Measurements from ENCODE around the gene GRM4. TPM values are rescaled to one million over a fixed set of nuclear protein-coding genes. Genes with fewer than 3 reads are reported as not detected.

GRM4 gene
- total RNA-seq, 1 experiment from 2014 or later, result not detected

DNA sequence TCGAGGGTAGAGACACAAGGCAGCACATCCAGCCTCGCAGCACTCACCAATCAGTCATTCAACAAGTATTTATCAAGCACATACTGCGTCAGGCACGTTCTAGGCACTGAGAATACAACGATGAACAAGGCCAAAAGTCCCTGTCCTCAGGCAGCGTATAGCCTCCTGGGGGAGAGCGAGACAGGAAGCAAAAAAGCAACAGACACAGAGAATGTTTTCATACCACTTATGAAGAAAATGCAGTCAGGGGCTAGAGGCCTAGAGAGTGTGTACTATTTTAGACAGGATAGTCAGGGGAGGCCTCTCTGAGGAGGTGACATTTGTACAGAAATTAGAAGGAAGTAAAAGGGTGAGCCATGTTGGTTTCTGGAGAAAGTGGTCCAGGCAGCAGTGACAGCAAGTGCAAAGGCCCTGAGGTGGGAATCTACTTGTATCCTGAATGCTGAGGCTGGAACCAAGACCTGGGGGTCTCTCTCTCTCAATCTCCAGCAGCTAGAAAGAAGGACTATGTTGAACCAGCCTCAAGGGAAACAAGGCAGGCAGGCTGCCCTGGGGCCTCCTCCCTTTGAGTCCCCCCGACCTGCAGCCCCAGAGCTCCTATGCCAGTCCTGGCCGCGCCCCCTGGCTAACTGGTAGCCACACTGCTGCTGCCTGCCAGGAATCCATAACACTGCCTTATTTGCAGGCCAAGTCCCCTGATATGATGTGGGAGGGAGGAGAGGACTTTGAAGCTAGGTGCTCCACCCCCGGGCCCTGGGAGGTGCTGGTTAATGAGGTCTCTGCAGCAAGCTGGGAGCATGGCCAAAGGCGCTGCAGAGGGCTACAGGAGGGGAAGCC is 151.2 kb downstream of the GRM4 start:
- peaks cover 62% of the 10 kb centered on the region for H3K27me3 ChIP-seq (ENCODE audit: low read length)
- POLR2A ChIA-PET (ENCODE audit: unreplicated experiment), result no interaction called here
- TF ChIP-seq EZH2phosphoT487 (IDR thresholded peaks at IDR 0.05; ENCODE audit: borderline replicate concordance, low read length), result no peak
- TF ChIP-seq EZH2 (IDR thresholded peaks at IDR 0.05; ENCODE audit: low read length, unreplicated experiment), result no peak
- TF ChIP-seq, protein P1, sequence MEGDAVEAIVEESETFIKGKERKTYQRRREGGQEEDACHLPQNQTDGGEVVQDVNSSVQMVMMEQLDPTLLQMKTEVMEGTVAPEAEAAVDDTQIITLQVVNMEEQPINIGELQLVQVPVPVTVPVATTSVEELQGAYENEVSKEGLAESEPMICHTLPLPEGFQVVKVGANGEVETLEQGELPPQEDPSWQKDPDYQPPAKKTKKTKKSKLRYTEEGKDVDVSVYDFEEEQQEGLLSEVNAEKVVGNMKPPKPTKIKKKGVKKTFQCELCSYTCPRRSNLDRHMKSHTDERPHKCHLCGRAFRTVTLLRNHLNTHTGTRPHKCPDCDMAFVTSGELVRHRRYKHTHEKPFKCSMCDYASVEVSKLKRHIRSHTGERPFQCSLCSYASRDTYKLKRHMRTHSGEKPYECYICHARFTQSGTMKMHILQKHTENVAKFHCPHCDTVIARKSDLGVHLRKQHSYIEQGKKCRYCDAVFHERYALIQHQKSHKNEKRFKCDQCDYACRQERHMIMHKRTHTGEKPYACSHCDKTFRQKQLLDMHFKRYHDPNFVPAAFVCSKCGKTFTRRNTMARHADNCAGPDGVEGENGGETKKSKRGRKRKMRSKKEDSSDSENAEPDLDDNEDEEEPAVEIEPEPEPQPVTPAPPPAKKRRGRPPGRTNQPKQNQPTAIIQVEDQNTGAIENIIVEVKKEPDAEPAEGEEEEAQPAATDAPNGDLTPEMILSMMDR (conservative IDR thresholded peaks at IDR 0.05; ENCODE audit: low read depth, low read length), result no peak

DNA sequence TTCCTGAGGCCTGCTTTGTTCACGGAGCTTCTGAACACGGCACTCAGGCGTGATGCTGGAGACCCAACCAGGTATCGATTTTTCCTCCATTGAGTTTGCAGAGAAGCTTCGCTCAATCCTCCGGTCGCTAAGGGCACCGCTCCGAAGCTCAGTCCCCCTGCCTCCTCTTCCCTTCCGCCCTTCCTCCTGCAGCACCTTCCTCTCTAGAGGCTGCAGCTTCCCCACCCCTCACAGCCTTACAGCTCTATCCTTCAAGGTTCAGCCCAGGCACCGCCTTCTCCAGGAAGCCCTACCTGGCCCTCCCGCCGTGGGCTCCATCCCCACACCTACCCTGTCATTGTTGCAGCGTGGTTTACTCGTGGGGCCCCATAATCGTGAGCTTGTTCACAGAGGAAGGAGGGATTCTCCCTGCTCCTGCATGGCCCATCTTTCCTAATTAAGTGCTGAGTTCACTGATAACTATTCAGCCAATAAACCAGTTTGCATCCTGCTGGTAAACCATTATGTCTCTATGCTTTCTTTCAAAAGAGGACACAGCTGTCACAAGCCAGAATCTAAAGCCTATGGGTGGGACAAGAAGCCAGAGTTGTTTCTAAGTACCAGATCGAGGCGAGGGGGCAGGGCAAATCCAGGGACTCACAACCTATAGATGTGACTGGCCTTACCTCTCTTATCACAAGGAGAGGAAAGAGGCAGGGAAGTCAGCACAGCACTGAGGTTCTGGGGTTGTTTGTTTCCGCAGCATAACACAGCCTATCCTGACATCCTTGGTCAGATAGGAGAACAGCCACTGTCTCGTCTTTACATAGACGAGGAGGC is 152.0 kb downstream of the GRM4 start:
- Histone ChIP-seq H3K79me2 (ENCODE audit: low read length) (no peaks in the 10 kb centered on the region), H3K9me3 (ENCODE audit: low read length) (no peaks in the 10 kb centered on the region), H3K27me3 (ENCODE audit: low read length) (peaks cover 55% of the 10 kb centered on the region), H3K4me2 (ENCODE audit: low read length) (no peak overlapping the region), H3K9ac (ENCODE audit: low read length) (no peak overlapping the region), H3K4me1 (ENCODE audit: insufficient read depth, low read length) (no peaks in the 10 kb centered on the region), H3K27ac (ENCODE audit: low read length) (no peak overlapping the region), H3F3A (ENCODE audit: low read length, unreplicated experiment) (no peaks in the 10 kb centered on the region), H2AFZ (ENCODE audit: low read length) (no peak overlapping the region), H3K4me3 (ENCODE audit: low read length) (no peak overlapping the region), H4K20me1 (ENCODE audit: low read length) (no peaks in the 10 kb centered on the region), H3K9me2 (replicated peaks; ENCODE audit: low read length) (no peaks in the 10 kb centered on the region), H3K36me3 (ENCODE audit: low read depth, low read length) (no peaks in the 10 kb centered on the region)
- intact Hi-C loops (cut with micrococcal nuclease), result no loop called here
- no TSS peak for BruUV-seq (replicated peaks)
- ChIA-PET CTCF (no interaction called here), POLR2A (ENCODE audit: unreplicated experiment) (no interaction called here)
- ATAC-seq (no peak), DNase-seq (no peak)
- no peak for TF ChIP-seq EZH2phosphoT487 (IDR thresholded peaks at IDR 0.05; ENCODE audit: borderline replicate concordance, low read length)

More for the DNA sequence above, 151.2 kb downstream of the GRM4 start:
- Histone ChIP-seq H3K27ac (ENCODE audit: low read length) (no peak overlapping the region), H3K9me2 (replicated peaks; ENCODE audit: low read length) (no peaks in the 10 kb centered on the region), H3K79me2 (ENCODE audit: low read length) (no peaks in the 10 kb centered on the region), H3K4me3 (ENCODE audit: low read length) (no peak overlapping the region), H3K4me1 (ENCODE audit: insufficient read depth, low read length) (no peaks in the 10 kb centered on the region), H4K20me1 (ENCODE audit: low read length) (no peaks in the 10 kb centered on the region), H3K4me2 (ENCODE audit: low read length) (no peak overlapping the region), H3F3A (ENCODE audit: low read length, unreplicated experiment) (no peaks in the 10 kb centered on the region), H3K9ac (ENCODE audit: low read length) (no peak overlapping the region), H2AFZ (ENCODE audit: low read length) (no peak overlapping the region), H3K36me3 (ENCODE audit: low read depth, low read length) (no peaks in the 10 kb centered on the region), H3K9me3 (ENCODE audit: low read length) (no peaks in the 10 kb centered on the region)
- DNase-seq (no peak), ATAC-seq (no peak)
- CTCF ChIA-PET, result no interaction called here
- intact Hi-C loops (cut with micrococcal nuclease), result no loop called here
- BruUV-seq (replicated peaks), result no TSS peak

DNA sequence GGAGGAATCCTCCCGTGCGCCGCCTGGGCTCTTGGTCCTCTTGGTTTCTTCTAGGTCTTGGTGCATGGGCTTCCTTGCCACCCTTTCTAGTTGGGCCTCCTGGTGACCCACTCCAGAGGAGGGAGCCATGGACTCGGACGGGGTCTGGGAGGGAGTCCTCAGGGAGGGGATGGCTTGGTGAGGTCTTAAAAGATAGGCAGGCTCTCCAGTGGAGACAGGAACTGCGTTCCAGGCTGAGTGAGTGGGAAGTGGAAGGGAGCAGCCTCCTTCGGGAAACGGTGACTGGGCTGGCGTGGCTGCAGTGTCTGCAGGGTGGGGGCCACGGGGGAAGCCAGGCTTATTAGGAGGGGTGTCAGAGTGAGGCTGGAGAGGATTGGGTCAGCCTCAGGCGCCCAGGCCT is 152.8 kb downstream of the GRM4 start:
- TF ChIP-seq, protein P1 (conservative IDR thresholded peaks at IDR 0.05; ENCODE audit: low read depth, low read length), result no peak
- TF ChIP-seq EZH2 (IDR thresholded peaks at IDR 0.05; ENCODE audit: low read length, unreplicated experiment) (no peak), EZH2phosphoT487 (IDR thresholded peaks at IDR 0.05; ENCODE audit: borderline replicate concordance, low read length) (no peak)
- no peaks in the 10 kb centered on the region for H3K4me1 ChIP-seq (ENCODE audit: insufficient read depth, low read length)
- no peak for DNase-seq
- no peaks in the 10 kb centered on the region for H3K36me3 ChIP-seq (ENCODE audit: low read depth, low read length)
- H3K4me3 ChIP-seq (ENCODE audit: low read length), result no peak overlapping the region
- no TSS peak for BruUV-seq (replicated peaks)
- no peaks in the 10 kb centered on the region for H3K79me2 ChIP-seq (ENCODE audit: low read length)
- no peak overlapping the region for H2AFZ ChIP-seq (ENCODE audit: low read length)
- H3K27me3 ChIP-seq (ENCODE audit: low read length), result peaks cover 47% of the 10 kb centered on the region
- H3K27ac ChIP-seq (ENCODE audit: low read length), result no peak overlapping the region
- ChIA-PET CTCF (no interaction called here), POLR2A (ENCODE audit: unreplicated experiment) (interaction anchor here (0.6 kb wide), 1 partner anchor 812 kb away, joined by 4 read pairs; no protein-coding TSS in a partner anchor)
- H3K4me2 ChIP-seq (ENCODE audit: low read length), result no peak overlapping the region
- no peaks in the 10 kb centered on the region for H3K9me2 ChIP-seq (replicated peaks; ENCODE audit: low read length)
- intact Hi-C loops (cut with micrococcal nuclease), result no loop called here
- no peaks in the 10 kb centered on the region for H3K9me3 ChIP-seq (ENCODE audit: low read length)
- H4K20me1 ChIP-seq (ENCODE audit: low read length), result no peaks in the 10 kb centered on the region
- H3K9ac ChIP-seq (ENCODE audit: low read length), result no peak overlapping the region
- no peak for ATAC-seq
- no peaks in the 10 kb centered on the region for H3F3A ChIP-seq (ENCODE audit: low read length, unreplicated experiment)
